ENCODE data around the gene PLEKHJ1. TPM values are rescaled to one million over a fixed set of nuclear protein-coding genes. Genes with fewer than 3 reads are reported as not detected.
A peak's percentile ranks its signal among the peaks of the same experiment; 100 is the strongest.

The PLEKHJ1 gene
- total and polyA plus RNA-seq, 4 donors: 22.2 to 44.5 (median 37.0) TPM

GRCh38 chr19:2255112-2255845 is 19.1 kb upstream of the PLEKHJ1 start (continued):
- TF ChIP-seq REST (IDR thresholded peaks at IDR 0.05) (no peak), FOXA1 (IDR thresholded peaks at IDR 0.05) (no peak)

DNA sequence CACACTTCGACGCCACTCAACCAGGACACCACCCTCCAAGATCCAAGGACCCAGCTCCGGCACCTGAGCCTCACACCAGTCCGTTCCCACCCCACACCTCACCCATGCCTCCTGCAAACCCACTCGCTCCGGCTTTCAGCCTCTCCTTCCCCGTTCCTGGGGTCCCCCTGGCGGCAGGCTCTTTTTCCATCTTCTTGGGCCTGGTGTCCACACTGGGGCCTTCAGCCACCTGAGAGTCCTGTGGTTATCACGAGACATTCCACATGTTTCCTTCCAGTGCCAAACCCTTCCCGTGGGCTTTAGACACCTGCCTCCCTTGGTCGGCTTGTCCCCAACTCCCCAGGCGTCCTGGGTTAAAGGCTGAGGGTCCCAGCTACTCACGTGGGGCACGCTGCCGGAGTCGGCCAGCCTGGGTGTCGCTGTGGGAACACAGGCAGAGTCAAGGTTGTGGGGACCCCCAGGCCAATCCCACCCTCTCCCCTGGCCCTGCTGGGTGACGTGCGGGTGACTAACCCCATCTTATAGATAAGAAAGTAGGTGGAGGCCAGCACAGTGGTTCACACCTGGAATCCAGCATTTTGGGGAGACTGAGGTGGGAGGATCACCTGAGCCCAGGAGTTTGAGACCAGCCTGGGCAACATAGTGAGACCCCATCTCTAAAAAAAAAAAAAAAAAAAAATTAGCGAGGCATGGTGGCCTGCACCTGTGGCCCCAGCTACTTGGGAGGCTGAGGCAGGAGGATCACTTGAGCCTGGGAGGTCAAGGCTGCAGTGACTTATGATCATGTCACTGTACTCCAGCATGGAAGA is 18.1 kb upstream of the PLEKHJ1 start:
- Histone ChIP-seq H3K36me3 (ENCODE audit: control insufficient read depth in 4 of 4, insufficient read depth in 3 of 4, low read depth in 1 of 4, low read length in 3 of 4) (no peaks in the 10 kb centered on the region), H3K27me3 (ENCODE audit: control insufficient read depth in 4 of 4, insufficient read depth in 4 of 4, low read length in 3 of 4) (peaks cover 0 to 27% (median 1%) of the 10 kb centered on the region in 4 donors), H3K27ac (ENCODE audit: low read depth in 1 of 2, low read length in 2 of 2) (no peak overlapping the region), H3K4me3 (ENCODE audit: low read depth in 1 of 3, low read length in 3 of 3) (no peak overlapping the region), H3K9me3 (ENCODE audit: control insufficient read depth in 4 of 4, low read length in 3 of 4) (no peaks in the 10 kb centered on the region), H3K9ac (ENCODE audit: low read depth in 1 of 2, low read length in 2 of 2) (no peak overlapping the region), H3K4me1 (ENCODE audit: control insufficient read depth in 4 of 4, insufficient read depth in 4 of 4, low read length in 3 of 4) (peaks cover 11 to 46% (median 26%) of the 10 kb centered on the region in 4 donors)
- peak; percentile 63 for DNase-seq (ENCODE audit: low spot score)
- 68% methylated on average over 20 of the region's 20 CpGs for WGBS
- TF ChIP-seq MAX (IDR thresholded peaks at IDR 0.05) (no peak), REST (IDR thresholded peaks at IDR 0.05) (no peak), FOXA2 (IDR thresholded peaks at IDR 0.05) (no peak), SP1 (IDR thresholded peaks at IDR 0.05) (no peak), HNF4A (conservative IDR thresholded peaks at IDR 0.05) (no peak), FOXA1 (IDR thresholded peaks at IDR 0.05) (no peak), RAD21 (IDR thresholded peaks at IDR 0.05) (peak in 1 of 2 donors; percentile 49)
- TF ChIP-seq, protein P1, sequence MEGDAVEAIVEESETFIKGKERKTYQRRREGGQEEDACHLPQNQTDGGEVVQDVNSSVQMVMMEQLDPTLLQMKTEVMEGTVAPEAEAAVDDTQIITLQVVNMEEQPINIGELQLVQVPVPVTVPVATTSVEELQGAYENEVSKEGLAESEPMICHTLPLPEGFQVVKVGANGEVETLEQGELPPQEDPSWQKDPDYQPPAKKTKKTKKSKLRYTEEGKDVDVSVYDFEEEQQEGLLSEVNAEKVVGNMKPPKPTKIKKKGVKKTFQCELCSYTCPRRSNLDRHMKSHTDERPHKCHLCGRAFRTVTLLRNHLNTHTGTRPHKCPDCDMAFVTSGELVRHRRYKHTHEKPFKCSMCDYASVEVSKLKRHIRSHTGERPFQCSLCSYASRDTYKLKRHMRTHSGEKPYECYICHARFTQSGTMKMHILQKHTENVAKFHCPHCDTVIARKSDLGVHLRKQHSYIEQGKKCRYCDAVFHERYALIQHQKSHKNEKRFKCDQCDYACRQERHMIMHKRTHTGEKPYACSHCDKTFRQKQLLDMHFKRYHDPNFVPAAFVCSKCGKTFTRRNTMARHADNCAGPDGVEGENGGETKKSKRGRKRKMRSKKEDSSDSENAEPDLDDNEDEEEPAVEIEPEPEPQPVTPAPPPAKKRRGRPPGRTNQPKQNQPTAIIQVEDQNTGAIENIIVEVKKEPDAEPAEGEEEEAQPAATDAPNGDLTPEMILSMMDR (IDR thresholded peaks at IDR 0.05; ENCODE audit: low read depth, low read length, missing input control): peak; percentile 7
